ENCODE results near the gene CELF5.
"Not testable (repeated sequence)": the region's sequence is repeated elsewhere in the genome, so short reads cannot be mapped to it uniquely, and the experiment has no call there.

CELF5 gene

GRCh38 chr19:3325451-3325850 lies 101.0 kb downstream of the CELF5 start:
- no peak for DNase-seq

- DNase-seq = no peak
These were observed 104.3 kb downstream of the CELF5 start for GRCh38 chr19:3328743-3329142.

GRCh38 chr19:3330047-3330446 lies 105.6 kb downstream of the CELF5 start:
- no peak for DNase-seq

- not testable (repeated sequence) for DNase-seq
These were observed 107.8 kb downstream of the CELF5 start for GRCh38 chr19:3332232-3332631.

GRCh38 chr19:3333020-3333583 lies 108.6 kb downstream of the CELF5 start:
- no peak for DNase-seq

GRCh38 chr19:3333662-3334061 lies 109.2 kb downstream of the CELF5 start:
- DNase-seq = no peak

GRCh38 chr19:3334749-3335430 lies 110.4 kb downstream of the CELF5 start:
- not testable (repeated sequence) for DNase-seq

- no peak for DNase-seq
These were observed 111.2 kb downstream of the CELF5 start for GRCh38 chr19:3335431-3336350.

- DNase-seq = no peak
These were observed 111.9 kb downstream of the CELF5 start for GRCh38 chr19:3336351-3336679.

- no peak for DNase-seq
These were observed 112.4 kb downstream of the CELF5 start for GRCh38 chr19:3336680-3337523.

GRCh38 chr19:3338541-3339181 lies 114.2 kb downstream of the CELF5 start:
- DNase-seq = peak; percentile 74 to 75

- no peak for DNase-seq
These were observed 115.9 kb downstream of the CELF5 start for GRCh38 chr19:3340340-3340739.

- DNase-seq = no peak
These were observed 117.8 kb downstream of the CELF5 start for GRCh38 chr19:3342246-3342645.

- DNase-seq = not testable (repeated sequence)
These were observed 118.5 kb downstream of the CELF5 start for GRCh38 chr19:3342962-3343361.

- DNase-seq = peak; percentile 63 to 64
These were observed 119.4 kb downstream of the CELF5 start for GRCh38 chr19:3343619-3344502.

- no peak for DNase-seq
These were observed 120.4 kb downstream of the CELF5 start for GRCh38 chr19:3344608-3345598.

GRCh38 chr19:3345850-3346460 lies 121.5 kb downstream of the CELF5 start:
- no peak for DNase-seq

All from CD4-positive, alpha-beta T cell treated with Interleukin-1 beta for 1 hour (primary cell).